ENCODE measurements around the gene TAS2R4.
A peak's percentile ranks its signal among the peaks of the same experiment; 100 is the strongest.
"Not testable (repeated sequence)": the region's sequence is repeated elsewhere in the genome, so short reads cannot be mapped to it uniquely, and the experiment has no call there.

TAS2R4 gene

GRCh38 chr7:141739250-141739649 is 37.2 kb upstream of the TAS2R4 start:
- no peak overlapping the region for H3K27ac ChIP-seq
- TF ChIP-seq ZFX (IDR thresholded peaks at IDR 0.05) (no peak), CTCF (conservative IDR thresholded peaks at IDR 0.05) (no peak)

- no peak for TF ChIP-seq CTCF (conservative IDR thresholded peaks at IDR 0.05)
- TF ChIP-seq ZFX (IDR thresholded peaks at IDR 0.05), result no peak
- H3K27ac ChIP-seq, result no peak overlapping the region
Observed at GRCh38 chr7:141742229-141742628, 34.2 kb upstream of the TAS2R4 start.

- no peak for TF ChIP-seq ZFX (IDR thresholded peaks at IDR 0.05)
- TF ChIP-seq CTCF (conservative IDR thresholded peaks at IDR 0.05), result no peak
- no peak overlapping the region for H3K27ac ChIP-seq
Observed at GRCh38 chr7:141744131-141744530, 32.3 kb upstream of the TAS2R4 start.

- H3K27ac ChIP-seq, result no peak overlapping the region
- TF ChIP-seq ZFX (IDR thresholded peaks at IDR 0.05) (no peak), CTCF (conservative IDR thresholded peaks at IDR 0.05) (no peak)
Observed at GRCh38 chr7:141748396-141748795, 28.1 kb upstream of the TAS2R4 start.

- H3K27ac ChIP-seq, result not testable (repeated sequence)
Observed at GRCh38 chr7:141751904-141752303, 24.6 kb upstream of the TAS2R4 start.

GRCh38 chr7:141752634-141753033 is 23.8 kb upstream of the TAS2R4 start:
- no peak for TF ChIP-seq ZFX (IDR thresholded peaks at IDR 0.05)
- peak; percentile 59 for TF ChIP-seq CTCF (conservative IDR thresholded peaks at IDR 0.05)
- no peak overlapping the region for H3K27ac ChIP-seq

GRCh38 chr7:141754939-141755338 is 21.5 kb upstream of the TAS2R4 start:
- TF ChIP-seq ZFX (IDR thresholded peaks at IDR 0.05), result no peak
- peak; percentile 77 for TF ChIP-seq CTCF (conservative IDR thresholded peaks at IDR 0.05)
- H3K27ac ChIP-seq, result no peak overlapping the region

GRCh38 chr7:141763797-141764196 is 12.7 kb upstream of the TAS2R4 start, which contains the start of gene TAS2R3:
TAS2R3 (plus strand) TSS chr7:141764097; CDS start chr7:141764159, 62 bp downstream.
- TF ChIP-seq ZFX (IDR thresholded peaks at IDR 0.05) (no peak), CTCF (conservative IDR thresholded peaks at IDR 0.05) (no peak)
- H3K27ac ChIP-seq, result no peak within 1 kb of the TSS

- H3K27ac ChIP-seq, result not testable (repeated sequence)
Observed at GRCh38 chr7:141770083-141770583, 6.3 kb upstream of the TAS2R4 start.

All from C4-2B (cell line).